GM18499 (cell line): ENCODE results near the gene SIL1.
"Not testable (repeated sequence)": the region's sequence is repeated elsewhere in the genome, so short reads cannot be mapped to it uniquely, and the experiment has no call there.

Source experiments
- ATAC-seq: cut with Tn5 transposase; IDR thresholded peaks from one replicate; pipeline ENCODE4 v1.9.1; 2021; ENCODE audit warnings: moderate number of reproducible peaks; ENCODE audit not compliant: insufficient read depth, unreplicated experiment

SIL1 gene

GRCh38 chr5:139197710-139198669, at the start of gene SIL1:
TSS of gene SIL1 (minus strand) at chr5:139198368. CDS start at chr5:139127843, 70,525 bp downstream.
- ATAC-seq: peak; percentile 73

GRCh38 chr5:139246394-139246793, 48.2 kb upstream of the SIL1 start:
- no peak for ATAC-seq

- ATAC-seq: no peak
Observed at GRCh38 chr5:139245637-139246339, 47.6 kb upstream of the SIL1 start.

- ATAC-seq: no peak
Observed at GRCh38 chr5:139243425-139243970, 45.3 kb upstream of the SIL1 start.

GRCh38 chr5:139241139-139241538, 43.0 kb upstream of the SIL1 start:
- ATAC-seq: no peak

GRCh38 chr5:139236479-139236878, 38.3 kb upstream of the SIL1 start:
- ATAC-seq: no peak

GRCh38 chr5:139232147-139232724, 34.1 kb upstream of the SIL1 start:
- no peak for ATAC-seq

- ATAC-seq: no peak
Observed at GRCh38 chr5:139228201-139228803, 30.1 kb upstream of the SIL1 start.

GRCh38 chr5:139226131-139226530, 28.0 kb upstream of the SIL1 start:
- no peak for ATAC-seq

- no peak for ATAC-seq
Observed at GRCh38 chr5:139223481-139223880, 25.3 kb upstream of the SIL1 start.

GRCh38 chr5:139222346-139222745, 24.2 kb upstream of the SIL1 start:
- ATAC-seq: no peak

- ATAC-seq: not testable (repeated sequence)
Observed at GRCh38 chr5:139218038-139218437, 19.9 kb upstream of the SIL1 start.

GRCh38 chr5:139215107-139215975, 17.2 kb upstream of the SIL1 start:
- no peak for ATAC-seq

- no peak for ATAC-seq
Observed at GRCh38 chr5:139214646-139215045, 16.5 kb upstream of the SIL1 start.

GRCh38 chr5:139212906-139213305, 14.7 kb upstream of the SIL1 start:
- ATAC-seq: no peak

- no peak for ATAC-seq
Observed at GRCh38 chr5:139212486-139212885, 14.3 kb upstream of the SIL1 start.

GRCh38 chr5:139210585-139210984, 12.4 kb upstream of the SIL1 start:
- ATAC-seq: no peak

- ATAC-seq: no peak
Observed at GRCh38 chr5:139207297-139208000, 9.3 kb upstream of the SIL1 start.

GRCh38 chr5:139205586-139205985, 7.4 kb upstream of the SIL1 start:
- ATAC-seq: no peak
